ENCODE data around the gene RPS21. TPM values are rescaled to one million over a fixed set of nuclear protein-coding genes. Genes with fewer than 3 reads are reported as not detected.

Gene RPS21
- total RNA-seq, 1 donor from 2014 or later, result 1,160 TPM

DNA sequence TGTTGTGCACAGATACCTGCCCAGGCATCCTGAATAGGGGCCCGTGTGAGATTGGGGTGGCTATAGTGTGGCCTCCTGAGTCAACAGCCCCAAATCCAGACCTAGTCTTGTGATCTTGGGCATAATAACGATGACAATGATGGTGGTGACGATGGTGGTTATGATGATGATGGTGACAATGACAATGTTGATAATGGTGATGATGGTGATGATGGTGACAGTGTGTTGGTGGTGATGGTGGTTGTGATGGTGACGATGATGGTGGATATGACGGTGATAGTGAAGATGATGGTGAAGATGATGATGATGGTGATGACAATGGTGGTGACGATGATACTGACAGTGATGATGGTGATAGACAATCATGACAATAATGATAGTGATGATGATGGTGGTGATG is 5.1 kb upstream of the RPS21 start:
- H3K27me3 Mint-ChIP-seq, result no peaks in the 10 kb centered on the region
- TF ChIP-seq, protein P1, sequence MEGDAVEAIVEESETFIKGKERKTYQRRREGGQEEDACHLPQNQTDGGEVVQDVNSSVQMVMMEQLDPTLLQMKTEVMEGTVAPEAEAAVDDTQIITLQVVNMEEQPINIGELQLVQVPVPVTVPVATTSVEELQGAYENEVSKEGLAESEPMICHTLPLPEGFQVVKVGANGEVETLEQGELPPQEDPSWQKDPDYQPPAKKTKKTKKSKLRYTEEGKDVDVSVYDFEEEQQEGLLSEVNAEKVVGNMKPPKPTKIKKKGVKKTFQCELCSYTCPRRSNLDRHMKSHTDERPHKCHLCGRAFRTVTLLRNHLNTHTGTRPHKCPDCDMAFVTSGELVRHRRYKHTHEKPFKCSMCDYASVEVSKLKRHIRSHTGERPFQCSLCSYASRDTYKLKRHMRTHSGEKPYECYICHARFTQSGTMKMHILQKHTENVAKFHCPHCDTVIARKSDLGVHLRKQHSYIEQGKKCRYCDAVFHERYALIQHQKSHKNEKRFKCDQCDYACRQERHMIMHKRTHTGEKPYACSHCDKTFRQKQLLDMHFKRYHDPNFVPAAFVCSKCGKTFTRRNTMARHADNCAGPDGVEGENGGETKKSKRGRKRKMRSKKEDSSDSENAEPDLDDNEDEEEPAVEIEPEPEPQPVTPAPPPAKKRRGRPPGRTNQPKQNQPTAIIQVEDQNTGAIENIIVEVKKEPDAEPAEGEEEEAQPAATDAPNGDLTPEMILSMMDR (IDR thresholded peaks at IDR 0.05; ENCODE audit: unreplicated experiment), result no peak
- H3K4me1 Mint-ChIP-seq (ENCODE audit: low read depth), result peaks cover 22% of the 10 kb centered on the region
- H3K9me3 Mint-ChIP-seq (ENCODE audit: low read depth), result peaks cover 5% of the 10 kb centered on the region
- DNase-seq (ENCODE audit: low spot score, unreplicated experiment), result no peak
- H3K4me3 Mint-ChIP-seq (ENCODE audit: low read depth), result no peak overlapping the region
- H3K27ac Mint-ChIP-seq, result no peak overlapping the region
- peaks cover 11% of the 10 kb centered on the region for H3K36me3 Mint-ChIP-seq (ENCODE audit: insufficient read depth)

DNA sequence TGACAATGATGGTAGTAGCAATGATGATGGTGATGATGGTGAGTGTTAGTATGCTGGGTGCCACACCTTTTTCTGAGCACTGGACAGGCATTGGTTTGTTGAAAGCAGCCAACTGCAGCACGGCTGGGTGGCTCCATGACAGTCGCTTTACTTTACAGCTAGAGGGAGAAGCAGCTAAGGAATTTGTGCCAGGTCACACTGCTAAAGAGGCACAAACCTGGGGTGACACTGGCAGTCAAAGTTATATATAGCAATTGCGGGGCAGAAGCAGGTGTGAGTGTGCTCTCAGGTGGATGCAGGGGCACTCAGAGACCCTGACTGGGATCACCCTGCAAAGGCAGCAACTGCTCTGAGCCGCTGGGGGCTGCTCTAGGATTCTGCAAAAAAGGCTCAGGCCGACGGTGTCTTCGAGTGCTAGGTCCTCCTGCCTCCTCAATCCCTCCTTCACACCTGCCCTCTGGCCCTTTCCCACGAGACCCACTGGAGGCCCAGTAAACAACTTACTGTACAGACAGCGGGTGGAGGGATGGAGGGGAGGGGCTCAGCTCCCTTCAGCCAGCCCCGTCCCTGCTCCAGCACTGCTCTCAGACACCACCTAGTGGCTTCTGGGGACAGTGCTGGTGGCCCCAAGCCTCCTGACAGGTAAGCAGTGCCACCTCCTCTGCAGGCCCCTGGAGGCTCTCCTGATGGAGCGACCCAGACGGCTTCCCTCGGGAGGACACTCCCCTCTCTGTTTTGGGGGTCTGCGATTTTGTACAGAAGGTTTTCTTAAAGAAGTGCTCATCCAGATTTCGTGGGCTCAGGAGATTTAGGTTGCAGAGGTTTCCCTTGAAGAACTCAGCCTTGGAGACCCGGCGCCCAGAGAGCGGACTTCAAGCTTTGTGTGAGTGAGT is 4.4 kb upstream of the RPS21 start:
- H3K27me3 Mint-ChIP-seq, result no peaks in the 10 kb centered on the region
- H3K36me3 Mint-ChIP-seq (ENCODE audit: insufficient read depth), result peaks cover 9% of the 10 kb centered on the region
- peak overlapping the region; percentile 29 for H3K4me3 Mint-ChIP-seq (ENCODE audit: low read depth)
- H3K4me1 Mint-ChIP-seq (ENCODE audit: low read depth), result peaks cover 18% of the 10 kb centered on the region
- H3K27ac Mint-ChIP-seq, result peak overlapping the region; percentile 73
- peak; percentile 85 for DNase-seq (ENCODE audit: low spot score, unreplicated experiment)
- TF ChIP-seq, protein P1 (IDR thresholded peaks at IDR 0.05; ENCODE audit: unreplicated experiment), result peak; percentile 86
- H3K9me3 Mint-ChIP-seq (ENCODE audit: low read depth), result peaks cover 5% of the 10 kb centered on the region

DNA sequence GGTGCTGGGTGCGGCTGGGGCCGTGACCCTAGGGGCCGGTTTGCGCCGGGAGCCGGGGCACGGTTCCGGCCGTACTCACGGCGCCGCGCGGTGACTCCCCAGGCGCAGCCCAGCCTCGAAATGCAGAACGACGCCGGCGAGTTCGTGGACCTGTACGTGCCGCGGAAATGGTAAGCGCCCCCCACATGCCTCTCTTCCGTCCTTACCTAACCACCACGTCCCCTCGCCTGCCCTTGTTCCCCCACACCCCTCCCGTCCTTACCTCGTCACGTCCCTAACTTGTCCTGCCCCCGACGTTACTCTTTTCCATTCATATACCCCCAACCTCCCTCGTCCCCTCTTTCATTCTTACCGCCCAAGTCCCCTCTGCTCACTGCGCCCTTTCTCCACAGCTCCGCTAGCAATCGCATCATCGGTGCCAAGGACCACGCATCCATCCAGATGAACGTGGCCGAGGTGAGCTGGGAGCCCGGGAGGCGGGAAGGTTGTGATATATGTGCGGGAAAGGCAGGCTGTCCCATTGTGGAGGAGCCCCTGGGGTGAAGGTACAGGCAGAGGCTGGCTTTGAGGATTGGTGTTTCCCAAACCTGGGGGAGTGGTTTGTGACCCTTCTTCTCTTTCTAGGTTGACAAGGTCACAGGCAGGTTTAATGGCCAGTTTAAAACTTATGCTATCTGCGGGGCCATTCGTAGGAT is 463 bp downstream of the RPS21 start:
- Mint-ChIP-seq H3K4me1 (ENCODE audit: low read depth) (peaks cover 23% of the 10 kb centered on the region), H3K9me3 (ENCODE audit: low read depth) (no peaks in the 10 kb centered on the region), H3K27me3 (no peaks in the 10 kb centered on the region), H3K4me3 (ENCODE audit: low read depth) (peak overlapping the region; percentile 80), H3K36me3 (ENCODE audit: insufficient read depth) (peaks cover 13% of the 10 kb centered on the region), H3K27ac (peak overlapping the region; percentile 73)
- TF ChIP-seq, protein P1 (IDR thresholded peaks at IDR 0.05; ENCODE audit: unreplicated experiment), result no peak
- no peak for DNase-seq (ENCODE audit: low spot score, unreplicated experiment)

DNA sequence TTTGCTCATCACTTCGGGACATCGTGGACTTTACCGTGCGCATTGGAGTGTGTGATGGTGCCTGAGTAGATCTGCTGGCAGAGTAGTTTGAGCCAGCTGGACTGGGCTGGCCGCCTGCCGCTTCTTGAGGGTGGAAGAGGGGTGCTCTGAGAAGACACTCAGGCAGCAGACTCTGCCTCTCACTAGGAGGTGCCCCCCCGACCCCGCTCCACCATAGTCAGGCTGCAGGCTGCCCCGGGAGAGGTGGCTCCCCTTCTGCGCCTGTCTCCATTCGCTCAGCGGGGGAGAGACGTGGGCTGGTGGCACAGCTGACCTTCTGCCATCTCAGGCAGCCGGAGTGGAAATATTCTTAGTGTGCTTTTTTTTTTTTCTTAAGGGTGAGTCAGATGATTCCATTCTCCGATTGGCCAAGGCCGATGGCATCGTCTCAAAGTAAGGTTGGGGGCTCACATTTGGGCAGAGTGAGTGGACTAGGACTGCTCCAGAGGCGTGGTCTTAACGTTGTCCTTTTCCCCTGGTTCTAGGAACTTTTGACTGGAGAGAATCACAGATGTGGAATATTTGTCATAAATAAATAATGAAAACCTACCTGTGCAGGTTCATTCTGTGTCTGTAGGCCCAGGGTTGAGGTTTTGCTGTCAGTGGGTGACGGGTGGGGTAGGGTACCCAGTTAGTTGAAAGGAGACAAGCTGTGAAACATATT is 1.2 kb downstream of the RPS21 start:
- DNase-seq (ENCODE audit: low spot score, unreplicated experiment), result no peak
- Mint-ChIP-seq H3K36me3 (ENCODE audit: insufficient read depth) (peaks cover 9% of the 10 kb centered on the region), H3K9me3 (ENCODE audit: low read depth) (no peaks in the 10 kb centered on the region), H3K4me1 (ENCODE audit: low read depth) (peaks cover 19% of the 10 kb centered on the region), H3K27me3 (no peaks in the 10 kb centered on the region), H3K27ac (peak overlapping the region; percentile 73), H3K4me3 (ENCODE audit: low read depth) (peak overlapping the region; percentile 80)
- TF ChIP-seq, protein P1 (IDR thresholded peaks at IDR 0.05; ENCODE audit: unreplicated experiment), result no peak

All from progenitor cell of endocrine pancreas (in vitro differentiated cells).